Adrenal gland (tissue), 5 donors: ENCODE results near the gene ARHGEF40.

Experiments
- CTCF ChIP-seq, 6 experiments: fragments of 450-650 bp in 4 of 6; fragments of 200-600 bp in 2 of 6; sonication (generic) in 1 of 6; IDR thresholded peaks; 1 replicate in 5 of 6; 2 replicates in 1 of 6; pipeline versions ENCODE4 v1.5.1 to v1.8.0; 2016 to 2021; ENCODE audit warnings: antibody characterized with exemption in 6 of 6, mild to moderate bottlenecking in 2 of 6, moderate library complexity in 1 of 6
- POLR2A ChIP-seq, 2 donors: fragments of 450-650 bp; IDR thresholded peaks; one replicate each; pipeline ENCODE4 v1.6.1; 2017; ENCODE audit warnings: antibody characterized with exemption in 2 of 2, mild to moderate bottlenecking in 2 of 2, moderate library complexity in 1 of 2
- donor health status: DM: no; HTN: no; CAD: no.

GRCh38 chr14:21099596-21099985 lies 29.5 kb downstream of the ARHGEF40 start:
- TF ChIP-seq CTCF (IDR thresholded peaks at IDR 0.05): no peak
- TF ChIP-seq POLR2A (IDR thresholded peaks at IDR 0.05): no peak
